Measurements from ENCODE around the gene ACAN. TPM values are rescaled to one million over a fixed set of nuclear protein-coding genes. Genes with fewer than 3 reads are reported as not detected.

The ACAN gene
- total RNA-seq, 1 experiment from 2014 or later, result not detected

GRCh38 chr15:88800738-88801137 lies 2.5 kb upstream of the ACAN start:
- H3K9me3 ChIP-seq (ENCODE audit: low read depth, low read length, poor library complexity, severe bottlenecking), result no peaks in the 10 kb centered on the region
- H3K27me3 ChIP-seq (replicated peaks; ENCODE audit: insufficient read depth, low read depth, low read length, poor library complexity), result peaks cover 94% of the 10 kb centered on the region
- no peak for DNase-seq (ENCODE audit: low spot score)
- no peaks in the 10 kb centered on the region for H3K4me1 ChIP-seq (ENCODE audit: insufficient read depth, low read length, poor library complexity, severe bottlenecking)
- ChIA-PET POLR2A (ENCODE audit: low non-redundant PET) (interaction anchor here (0.6 kb wide), 1 partner anchor 11 kb away, joined by 15 read pairs; no protein-coding TSS in a partner anchor), CTCF (no interaction called here)
- no peak for TF ChIP-seq EZH2 (IDR thresholded peaks at IDR 0.05; ENCODE audit: borderline replicate concordance, low read depth, low read length, poor library complexity, severe bottlenecking)
- no peak for TF ChIP-seq CTCF (conservative IDR thresholded peaks at IDR 0.05; ENCODE audit: low read depth, low read length)
- intact Hi-C loops (cut with micrococcal nuclease; ENCODE audit: unreplicated experiment), result no loop called here
- no TSS peak for BruUV-seq (replicated peaks)
- H3K27ac ChIP-seq (ENCODE audit: low read depth, low read length, poor library complexity, severe bottlenecking), result no peak overlapping the region
- no peaks in the 10 kb centered on the region for H3K36me3 ChIP-seq (ENCODE audit: insufficient read depth, low read length, poor library complexity, severe bottlenecking)
- no peak overlapping the region for H3K4me3 ChIP-seq (ENCODE audit: low read depth, low read length, poor library complexity, severe bottlenecking)

GRCh38 chr15:88802250-88802990 lies 816 bp upstream of the ACAN start:
- H3K9me3 ChIP-seq (ENCODE audit: low read depth, low read length, poor library complexity, severe bottlenecking), result no peaks in the 10 kb centered on the region
- CTCF ChIA-PET, result interaction anchor here (0.6 kb wide), 1 partner anchor 146 kb away, joined by 3 read pairs; no protein-coding TSS in a partner anchor
- DNase-seq (ENCODE audit: low spot score), result no peak
- no peak for TF ChIP-seq CTCF (conservative IDR thresholded peaks at IDR 0.05; ENCODE audit: low read depth, low read length)
- peak; percentile 95 for TF ChIP-seq EZH2 (IDR thresholded peaks at IDR 0.05; ENCODE audit: borderline replicate concordance, low read depth, low read length, poor library complexity, severe bottlenecking)
- peaks cover 96% of the 10 kb centered on the region for H3K27me3 ChIP-seq (replicated peaks; ENCODE audit: insufficient read depth, low read depth, low read length, poor library complexity)
- POLR2A ChIA-PET (ENCODE audit: low non-redundant PET), result interaction anchor here (0.6 kb wide), 1 partner anchor 47 kb away, joined by 3 read pairs; no protein-coding TSS in a partner anchor
- no peak overlapping the region for H3K4me3 ChIP-seq (ENCODE audit: low read depth, low read length, poor library complexity, severe bottlenecking)
- BruUV-seq (replicated peaks), result no TSS peak
- H3K4me1 ChIP-seq (ENCODE audit: insufficient read depth, low read length, poor library complexity, severe bottlenecking), result no peaks in the 10 kb centered on the region
- H3K27ac ChIP-seq (ENCODE audit: low read depth, low read length, poor library complexity, severe bottlenecking), result no peak overlapping the region
- H3K36me3 ChIP-seq (ENCODE audit: insufficient read depth, low read length, poor library complexity, severe bottlenecking), result no peaks in the 10 kb centered on the region
- intact Hi-C loops (cut with micrococcal nuclease; ENCODE audit: unreplicated experiment), result no loop called here

GRCh38 chr15:88802991-88803240 lies 320 bp upstream of the ACAN start:
- TF ChIP-seq EZH2 (IDR thresholded peaks at IDR 0.05; ENCODE audit: borderline replicate concordance, low read depth, low read length, poor library complexity, severe bottlenecking) (peak; percentile 73), CTCF (conservative IDR thresholded peaks at IDR 0.05; ENCODE audit: low read depth, low read length) (no peak)
- BruUV-seq (replicated peaks), result no TSS peak
- H3K27ac ChIP-seq (ENCODE audit: low read depth, low read length, poor library complexity, severe bottlenecking), result no peak overlapping the region
- intact Hi-C loops (cut with micrococcal nuclease; ENCODE audit: unreplicated experiment), result no loop called here
- CTCF ChIA-PET, result no interaction called here
- H3K36me3 ChIP-seq (ENCODE audit: insufficient read depth, low read length, poor library complexity, severe bottlenecking), result no peaks in the 10 kb centered on the region
- H3K9me3 ChIP-seq (ENCODE audit: low read depth, low read length, poor library complexity, severe bottlenecking), result no peaks in the 10 kb centered on the region
- no peak overlapping the region for H3K4me3 ChIP-seq (ENCODE audit: low read depth, low read length, poor library complexity, severe bottlenecking)
- no peaks in the 10 kb centered on the region for H3K4me1 ChIP-seq (ENCODE audit: insufficient read depth, low read length, poor library complexity, severe bottlenecking)
- POLR2A ChIA-PET (ENCODE audit: low non-redundant PET), result interaction anchor here (0.6 kb wide), 1 partner anchor 48 kb away, joined by 3 read pairs; no protein-coding TSS in a partner anchor
- no peak for DNase-seq (ENCODE audit: low spot score)
- H3K27me3 ChIP-seq (replicated peaks; ENCODE audit: insufficient read depth, low read depth, low read length, poor library complexity), result peaks cover 96% of the 10 kb centered on the region
